BE2C (cell line): ENCODE results near the gene TBC1D22A.

Experiments used
- DNase-seq: peaks from one replicate; pipeline ENCODE4 v3.0.0-alpha.2; 2020
- H3K27me3 ChIP-seq: fragments of 250-450 bp; sonication (Bioruptor Pico); 2 replicates; pipeline ENCODE4 v1.5.1; 2020; ENCODE audit warnings: mild to moderate bottlenecking
- H3K36me3 ChIP-seq: fragments of 250-450 bp; sonication (Bioruptor Pico); 2 replicates; pipeline ENCODE4 v1.5.1; 2020; ENCODE audit warnings: mild to moderate bottlenecking
- H3K4me1 ChIP-seq: fragments of 250-450 bp; sonication (Bioruptor Pico); 2 replicates; pipeline ENCODE4 v1.5.1; 2020
- H3K4me3 ChIP-seq: 2 replicates; pipeline ENCODE4 v1.5.1; 2011; ENCODE audit warnings: low read depth, low read length
- H3K9me3 ChIP-seq: fragments of 250-450 bp; sonication (Bioruptor Pico); 2 replicates; pipeline ENCODE4 v1.5.1; 2020
- CTCF ChIP-seq: IDR thresholded peaks from 2 replicates; pipeline ENCODE4 v1.5.1; 2012; ENCODE audit warnings: mild to moderate bottlenecking, low read depth, low read length

Gene TBC1D22A

GRCh38 chr22:47202819-47203553 is 440.5 kb downstream of the TBC1D22A start:
- no peak for DNase-seq
- Histone ChIP-seq H3K4me3 (no peak overlapping the region), H3K27me3 (no peaks in the 10 kb centered on the region), H3K36me3 (no peaks in the 10 kb centered on the region), H3K9me3 (no peaks in the 10 kb centered on the region; the same call in 1 of the 2 replicates), H3K4me1 (no peaks in the 10 kb centered on the region)
- TF ChIP-seq CTCF, result no peak

GRCh38 chr22:47203554-47203991 is 441.1 kb downstream of the TBC1D22A start:
- H3K27me3 ChIP-seq, result no peaks in the 10 kb centered on the region
- no peaks in the 10 kb centered on the region for H3K4me1 ChIP-seq
- no peak overlapping the region for H3K4me3 ChIP-seq
- H3K36me3 ChIP-seq, result no peaks in the 10 kb centered on the region
- H3K9me3 ChIP-seq, result no peaks in the 10 kb centered on the region; the same call in 1 of the 2 replicates
- TF ChIP-seq CTCF, result no peak
- no peak for DNase-seq

GRCh38 chr22:47204002-47204979 is 441.8 kb downstream of the TBC1D22A start:
- Histone ChIP-seq H3K4me1 (no peaks in the 10 kb centered on the region), H3K4me3 (no peak overlapping the region), H3K27me3 (no peaks in the 10 kb centered on the region), H3K36me3 (no peaks in the 10 kb centered on the region), H3K9me3 (no peaks in the 10 kb centered on the region; the same call in 1 of the 2 replicates)
- TF ChIP-seq CTCF, result no peak
- DNase-seq, result no peak

- no peak overlapping the region for H3K4me3 ChIP-seq
- no peaks in the 10 kb centered on the region for H3K4me1 ChIP-seq
- H3K36me3 ChIP-seq, result no peaks in the 10 kb centered on the region
- H3K9me3 ChIP-seq, result no peaks in the 10 kb centered on the region; the same call in 1 of the 2 replicates
- no peak for TF ChIP-seq CTCF
- no peak for DNase-seq
- H3K27me3 ChIP-seq, result no peaks in the 10 kb centered on the region
Measured at GRCh38 chr22:47205081-47205491, 442.6 kb downstream of the TBC1D22A start.

GRCh38 chr22:47205554-47205953 is 443.1 kb downstream of the TBC1D22A start:
- no peak for TF ChIP-seq CTCF
- no peaks in the 10 kb centered on the region; the same call in none of the 2 replicates for H3K9me3 ChIP-seq

More at GRCh38 chr22:47205554-47205953, 443.1 kb downstream of the TBC1D22A start:
- no peaks in the 10 kb centered on the region for H3K4me1 ChIP-seq
- no peaks in the 10 kb centered on the region for H3K36me3 ChIP-seq
- no peak for DNase-seq
- H3K4me3 ChIP-seq, result no peak overlapping the region
- no peaks in the 10 kb centered on the region for H3K27me3 ChIP-seq
